GM08714 (cell line): ENCODE data around the gene MLN.
"Not testable (repeated sequence)": the region's sequence is repeated elsewhere in the genome, so short reads cannot be mapped to it uniquely, and the experiment has no call there.

ENCODE experiments used
- H3K4me3 ChIP-seq: fragments of 200-500 bp; sonication (Bioruptor generic); 2 replicates; pipeline ENCODE4 v1.5.1; 2014; ENCODE audit warnings: mild to moderate bottlenecking, low read length, inconsistent platforms
- ZNF274 ChIP-seq: IDR thresholded peaks from 2 replicates; pipeline ENCODE4 v1.6.1; 2012; ENCODE audit warnings: mild to moderate bottlenecking, low read depth, low read length

The MLN gene

GRCh38 chr6:33840048-33840926 is 36.5 kb upstream of the MLN start:
- H3K4me3 ChIP-seq: no peak overlapping the region
- TF ChIP-seq ZNF274: no peak

DNA sequence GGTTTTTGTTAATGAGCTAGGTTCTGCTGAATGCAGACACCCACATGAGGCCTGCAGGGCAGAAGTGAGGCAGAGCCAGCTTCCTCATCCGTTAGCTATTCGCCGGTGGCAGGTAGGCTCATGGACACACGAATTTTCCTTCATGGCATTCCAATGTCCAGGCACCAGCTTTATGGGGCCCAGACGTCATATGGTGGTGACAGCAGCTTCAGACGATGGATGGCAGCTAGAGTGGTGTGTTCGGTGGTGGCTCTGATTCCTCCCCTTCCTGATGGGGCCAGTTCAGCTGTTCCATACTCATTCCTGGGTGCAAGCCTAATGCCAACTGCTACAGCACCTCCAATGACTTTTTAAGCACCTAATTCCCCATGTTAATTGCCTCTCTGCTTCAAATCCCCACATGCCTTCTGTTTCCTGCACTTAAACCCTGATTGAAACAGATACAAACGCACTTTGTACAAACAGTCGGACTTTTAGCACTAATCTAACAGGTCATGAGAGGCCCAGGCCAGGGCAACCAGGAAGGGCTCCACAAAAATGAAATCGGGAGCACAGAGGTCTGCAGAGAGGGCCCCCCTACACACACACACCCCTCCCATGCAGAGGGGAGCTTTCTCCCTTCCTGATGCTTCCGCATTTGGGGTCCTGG is 35.7 kb upstream of the MLN start:
- no peak overlapping the region for H3K4me3 ChIP-seq
- TF ChIP-seq ZNF274: no peak

- H3K4me3 ChIP-seq: no peak overlapping the region
Observed at GRCh38 chr6:33838983-33839382, 35.2 kb upstream of the MLN start.

GRCh38 chr6:33837971-33838665 is 34.3 kb upstream of the MLN start:
- no peak for TF ChIP-seq ZNF274
- H3K4me3 ChIP-seq: no peak overlapping the region

More at GRCh38 chr6:33838983-33839382, 35.2 kb upstream of the MLN start:
- no peak for TF ChIP-seq ZNF274

DNA sequence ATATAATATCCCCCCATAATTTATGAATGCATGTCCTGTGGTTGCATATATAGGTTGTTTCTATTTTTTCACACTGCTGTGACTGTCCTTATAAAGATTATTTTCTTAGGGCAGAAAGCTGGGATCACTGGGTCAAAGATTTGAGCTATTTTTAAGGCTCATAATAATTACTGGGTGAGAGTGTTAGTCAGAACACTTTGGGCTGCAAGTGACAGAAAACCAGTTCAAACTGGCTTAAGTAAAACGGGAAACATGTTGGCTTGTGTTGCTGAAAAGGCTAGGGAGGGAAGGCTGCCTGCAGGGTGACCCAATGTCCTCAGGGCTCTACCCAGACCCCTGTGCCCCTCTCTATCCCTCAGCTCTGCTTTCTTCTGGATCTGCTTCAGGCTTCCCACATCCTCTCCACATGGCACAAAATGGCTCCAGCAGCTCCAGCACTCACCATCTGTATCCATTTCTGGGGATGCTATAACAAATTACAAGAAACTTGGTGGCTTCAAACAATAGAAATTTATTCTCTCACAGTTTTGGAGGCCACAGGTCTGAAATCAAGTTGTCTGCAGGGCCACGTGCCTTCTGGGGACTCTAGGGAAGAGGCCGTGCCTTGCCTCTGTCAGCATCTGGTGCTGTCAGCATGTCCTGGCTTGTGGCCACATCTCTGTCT is 33.1 kb upstream of the MLN start:
- TF ChIP-seq ZNF274: no peak
- no peak overlapping the region for H3K4me3 ChIP-seq

- no peak overlapping the region for H3K4me3 ChIP-seq
- TF ChIP-seq ZNF274: no peak
Observed at GRCh38 chr6:33834401-33835392, 30.9 kb upstream of the MLN start.

DNA sequence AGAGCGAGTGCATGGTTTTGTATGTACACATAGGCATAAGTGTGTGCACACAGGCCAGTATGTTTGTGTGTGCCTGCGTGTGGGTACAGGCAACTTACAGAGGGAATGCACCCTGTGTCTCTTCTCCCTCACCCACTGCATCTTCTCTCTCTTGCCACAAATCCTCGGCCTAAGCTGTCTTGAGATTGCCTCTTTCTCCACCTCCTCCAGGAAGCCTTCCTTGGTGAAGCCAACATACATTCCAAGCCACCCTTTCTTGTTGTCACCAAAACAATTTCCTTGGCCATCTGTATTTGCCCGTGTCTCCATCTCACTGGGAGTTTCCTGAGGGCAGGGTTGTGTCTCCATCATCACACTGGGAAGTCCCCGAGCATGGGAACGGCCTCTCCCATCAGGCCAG is 29.8 kb upstream of the MLN start:
- H3K4me3 ChIP-seq: no peak overlapping the region

DNA sequence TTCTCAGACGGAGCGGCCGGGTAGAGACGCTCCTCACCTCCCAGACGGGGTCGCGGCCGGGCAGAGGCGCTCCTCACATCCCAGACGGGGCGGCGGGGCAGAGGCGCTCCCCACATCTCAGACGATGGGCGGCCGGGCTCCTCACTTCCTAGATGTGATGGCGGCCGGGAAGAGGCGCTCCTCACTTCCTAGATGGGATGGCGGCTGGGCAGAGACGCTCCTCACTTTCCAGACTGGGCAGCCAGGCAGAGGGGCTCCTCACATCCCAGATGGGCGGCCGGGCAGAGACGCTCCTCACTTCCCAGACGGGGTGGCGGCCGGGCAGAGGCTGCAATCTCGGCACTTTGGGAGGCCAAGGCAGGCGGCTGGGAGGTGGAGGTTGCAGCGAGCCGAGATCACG is 29.0 kb upstream of the MLN start:
- not testable (repeated sequence) for H3K4me3 ChIP-seq

More for the DNA sequence above, 29.8 kb upstream of the MLN start:
- TF ChIP-seq ZNF274: no peak

GRCh38 chr6:33831725-33832124 is 27.9 kb upstream of the MLN start:
- H3K4me3 ChIP-seq: not testable (repeated sequence)

DNA sequence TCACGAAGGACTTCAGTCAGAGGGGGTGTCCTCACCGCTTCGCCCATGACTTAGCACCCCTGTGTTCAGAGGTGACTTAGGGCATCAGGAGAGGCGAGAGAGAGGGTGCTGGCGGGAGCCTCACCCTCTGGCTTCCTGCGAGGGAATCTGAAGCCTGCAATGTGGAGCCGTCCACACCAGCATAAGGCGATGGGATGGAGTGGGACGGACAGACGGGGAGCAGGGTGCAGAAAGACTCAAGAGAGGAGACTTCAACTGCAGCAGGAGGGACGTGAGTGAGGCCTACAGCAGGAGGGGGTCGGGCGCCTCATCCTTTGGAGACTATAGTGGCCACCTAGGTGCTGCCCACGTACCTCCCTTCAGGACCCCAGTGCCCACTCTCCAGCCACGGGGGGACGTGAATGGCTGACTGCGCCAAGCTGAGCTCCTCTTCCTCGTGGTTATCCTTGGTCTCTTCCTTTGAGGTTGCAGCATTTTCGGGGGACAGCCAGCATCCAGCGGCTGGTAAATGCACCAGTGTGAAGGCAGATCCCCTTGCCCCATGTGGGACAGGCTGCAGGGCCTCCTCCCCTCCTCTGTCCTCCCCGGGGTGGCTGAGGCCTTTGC is 26.9 kb upstream of the MLN start:
- H3K4me3 ChIP-seq: no peak overlapping the region
- no peak for TF ChIP-seq ZNF274

DNA sequence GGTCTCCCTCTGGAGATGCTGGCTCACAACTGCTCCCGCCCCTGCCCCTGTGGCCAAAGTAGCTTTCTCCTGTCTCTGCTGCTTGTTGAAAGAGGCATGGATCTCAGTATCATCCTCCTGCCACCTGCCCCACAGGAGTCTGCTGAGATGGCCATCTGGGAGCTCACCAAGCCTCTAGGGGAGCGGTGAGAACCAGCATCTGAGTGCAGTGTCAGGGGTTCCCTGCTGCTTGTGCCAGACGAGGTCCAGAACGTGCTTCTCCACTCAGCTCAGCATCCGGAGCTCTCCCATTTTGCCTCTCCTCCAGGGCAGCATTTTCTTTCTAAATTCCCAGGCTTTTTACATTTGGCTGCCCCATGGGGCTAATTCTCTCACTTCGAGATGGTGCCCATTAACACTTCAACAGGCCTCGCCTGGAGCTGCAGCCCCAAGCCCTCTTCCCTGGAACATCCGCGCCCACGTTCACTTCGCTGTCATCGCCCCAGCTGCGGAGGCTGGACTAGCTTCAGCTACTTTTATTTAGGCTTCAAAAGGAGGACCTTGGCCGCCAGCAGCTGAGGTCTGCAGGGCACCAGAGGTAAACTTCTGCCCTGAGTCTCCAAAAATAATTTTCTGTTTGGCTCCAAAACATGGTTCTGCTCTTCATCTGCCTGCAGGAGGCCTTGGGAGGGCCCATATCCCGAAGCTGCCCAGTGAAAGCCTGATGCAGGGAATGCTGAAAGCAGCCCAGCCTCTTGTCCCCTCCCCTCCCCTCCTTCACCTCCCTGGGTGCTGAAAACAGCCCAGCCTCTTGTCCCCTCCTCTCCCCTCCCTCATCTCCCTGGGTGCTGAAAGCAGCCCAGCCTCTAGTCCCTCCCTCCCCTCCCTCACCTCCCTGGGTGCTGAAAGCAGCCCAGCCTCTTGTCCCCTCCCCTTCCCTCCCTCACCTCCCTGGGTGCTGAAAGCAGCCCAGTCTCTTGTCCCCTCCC is 25.2 kb upstream of the MLN start:
- no peak overlapping the region for H3K4me3 ChIP-seq
- TF ChIP-seq ZNF274: no peak

DNA sequence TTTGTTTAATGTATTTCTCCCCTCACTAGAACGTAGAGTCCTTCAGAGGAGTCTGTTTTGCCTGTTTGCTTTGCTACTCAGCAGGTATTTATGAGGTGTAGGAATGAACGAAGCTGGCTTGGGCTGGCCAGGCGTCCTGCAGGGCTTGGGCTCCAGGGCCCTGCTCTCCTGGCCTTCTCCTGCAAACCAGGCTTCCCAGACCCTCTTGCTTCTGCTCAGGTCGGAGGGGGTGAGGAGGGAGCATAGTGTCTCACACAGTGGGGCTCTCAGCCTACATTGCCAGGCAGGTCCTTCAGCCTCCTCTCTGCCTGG is 24.6 kb upstream of the MLN start:
- no peak overlapping the region for H3K4me3 ChIP-seq
- no peak for TF ChIP-seq ZNF274
